ENCODE data around the gene RIN1.

DNA sequence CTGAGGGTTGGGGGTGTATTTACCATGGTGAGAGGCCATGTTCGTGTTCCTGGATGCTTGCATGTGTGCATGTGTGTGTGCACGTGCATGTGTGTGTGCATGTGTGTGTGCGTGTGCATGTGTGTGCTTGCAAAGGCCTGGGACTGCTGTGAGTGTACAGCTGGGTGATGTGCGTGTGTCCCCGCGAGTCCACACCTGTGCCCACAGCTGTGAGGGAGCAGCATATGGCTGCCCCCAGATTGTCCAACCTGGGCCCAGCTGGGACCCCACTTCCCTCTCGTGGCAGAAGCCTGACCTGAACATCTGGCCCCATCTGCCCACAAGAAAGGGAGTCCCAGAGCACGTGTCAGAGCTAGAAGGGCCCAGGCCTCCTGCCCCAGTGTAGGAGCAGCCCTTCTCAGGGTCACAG lies 11.0 kb downstream of the RIN1 start:
- TF ChIP-seq, protein P1, sequence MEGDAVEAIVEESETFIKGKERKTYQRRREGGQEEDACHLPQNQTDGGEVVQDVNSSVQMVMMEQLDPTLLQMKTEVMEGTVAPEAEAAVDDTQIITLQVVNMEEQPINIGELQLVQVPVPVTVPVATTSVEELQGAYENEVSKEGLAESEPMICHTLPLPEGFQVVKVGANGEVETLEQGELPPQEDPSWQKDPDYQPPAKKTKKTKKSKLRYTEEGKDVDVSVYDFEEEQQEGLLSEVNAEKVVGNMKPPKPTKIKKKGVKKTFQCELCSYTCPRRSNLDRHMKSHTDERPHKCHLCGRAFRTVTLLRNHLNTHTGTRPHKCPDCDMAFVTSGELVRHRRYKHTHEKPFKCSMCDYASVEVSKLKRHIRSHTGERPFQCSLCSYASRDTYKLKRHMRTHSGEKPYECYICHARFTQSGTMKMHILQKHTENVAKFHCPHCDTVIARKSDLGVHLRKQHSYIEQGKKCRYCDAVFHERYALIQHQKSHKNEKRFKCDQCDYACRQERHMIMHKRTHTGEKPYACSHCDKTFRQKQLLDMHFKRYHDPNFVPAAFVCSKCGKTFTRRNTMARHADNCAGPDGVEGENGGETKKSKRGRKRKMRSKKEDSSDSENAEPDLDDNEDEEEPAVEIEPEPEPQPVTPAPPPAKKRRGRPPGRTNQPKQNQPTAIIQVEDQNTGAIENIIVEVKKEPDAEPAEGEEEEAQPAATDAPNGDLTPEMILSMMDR (IDR thresholded peaks at IDR 0.05): no peak
- TF ChIP-seq POLR2A (IDR thresholded peaks at IDR 0.05): no peak
